Activated CD4-positive, alpha-beta T cell treated with anti-CD3 and anti-CD28 coated beads, Interleukin-2, amount 50 U/mL, for 24 hours (primary cell): ENCODE data around the gene PHF20.
"Not testable (repeated sequence)": the region's sequence is repeated elsewhere in the genome, so short reads cannot be mapped to it uniquely, and the experiment has no call there.

Source experiments
- DNase-seq, 2 donors: peaks; one replicate each; pipeline ENCODE4 v3.0.0-alpha.2; 2020; ENCODE audit warnings: low read depth in 1 of 2, low spot score in 1 of 2

The PHF20 gene

GRCh38 chr20:35739294-35740163 is 32.3 kb upstream of the PHF20 start:
- DNase-seq: no peak

GRCh38 chr20:35741892-35742740 is 29.7 kb upstream of the PHF20 start, which contains the start of gene RBM39:
Gene RBM39 (minus strand): TSS chr20:35742260. CDS start chr20:35740874, 1,386 bp downstream.
- peak; percentile 97 to 100 for DNase-seq

GRCh38 chr20:35742741-35743523 is 28.9 kb upstream of the PHF20 start:
- no peak for DNase-seq

GRCh38 chr20:35743693-35744491 is 27.9 kb upstream of the PHF20 start:
- DNase-seq: no peak

GRCh38 chr20:35744492-35744841 is 27.3 kb upstream of the PHF20 start:
- not testable (repeated sequence) for DNase-seq

GRCh38 chr20:35750611-35751010 is 21.2 kb upstream of the PHF20 start:
- DNase-seq: no peak

DNA sequence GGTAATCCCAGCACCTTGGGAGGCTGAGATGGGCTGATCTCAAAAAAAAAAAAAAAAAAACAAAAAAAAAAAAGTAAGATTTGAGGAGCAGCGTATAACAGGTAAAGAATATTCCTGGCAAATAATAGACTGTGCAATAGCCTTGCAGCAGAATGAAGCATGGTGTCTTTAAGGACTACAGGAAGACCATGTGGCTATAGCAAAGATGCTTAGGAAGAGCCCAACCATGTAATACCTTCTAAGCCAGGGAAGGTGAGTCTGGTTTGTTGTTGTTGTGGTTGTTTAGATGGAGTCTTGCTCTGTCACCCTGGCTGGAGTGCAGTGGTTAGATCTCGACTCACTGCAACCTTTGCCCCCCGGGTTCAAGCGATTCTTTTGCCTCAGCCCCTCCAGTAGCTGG is 15.4 kb upstream of the PHF20 start:
- no peak for DNase-seq

DNA sequence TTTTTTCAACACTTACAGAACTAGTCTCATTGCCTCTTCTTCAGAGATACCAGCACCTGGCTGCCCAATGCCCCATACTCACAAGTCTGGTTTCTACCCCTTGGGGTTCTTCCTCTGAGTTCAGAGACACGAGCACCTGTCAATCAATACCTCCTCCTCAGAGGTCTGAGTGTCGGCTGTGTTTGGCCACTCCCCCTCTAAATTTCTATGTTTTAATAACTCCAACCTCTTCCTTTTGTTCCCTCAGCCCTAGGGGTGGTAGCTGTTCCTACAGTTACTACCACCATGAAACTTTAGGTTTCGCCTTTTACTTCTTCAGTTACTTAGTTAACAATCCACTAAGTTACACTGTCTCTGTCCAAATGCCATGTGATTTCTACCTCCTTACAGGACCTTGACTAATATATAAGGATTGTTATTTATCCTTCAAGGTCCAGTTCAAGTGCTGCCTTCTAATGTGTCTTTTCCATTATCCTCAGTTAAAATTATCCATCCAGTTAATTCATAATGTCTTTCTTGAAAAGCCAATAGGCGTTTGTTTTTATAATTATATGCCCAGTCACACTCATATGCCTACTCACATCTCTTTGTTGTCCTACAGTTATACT is 14.6 kb upstream of the PHF20 start:
- no peak for DNase-seq

- not testable (repeated sequence) for DNase-seq
These were observed 10.3 kb upstream of the PHF20 start for GRCh38 chr20:35761548-35761947.

DNA sequence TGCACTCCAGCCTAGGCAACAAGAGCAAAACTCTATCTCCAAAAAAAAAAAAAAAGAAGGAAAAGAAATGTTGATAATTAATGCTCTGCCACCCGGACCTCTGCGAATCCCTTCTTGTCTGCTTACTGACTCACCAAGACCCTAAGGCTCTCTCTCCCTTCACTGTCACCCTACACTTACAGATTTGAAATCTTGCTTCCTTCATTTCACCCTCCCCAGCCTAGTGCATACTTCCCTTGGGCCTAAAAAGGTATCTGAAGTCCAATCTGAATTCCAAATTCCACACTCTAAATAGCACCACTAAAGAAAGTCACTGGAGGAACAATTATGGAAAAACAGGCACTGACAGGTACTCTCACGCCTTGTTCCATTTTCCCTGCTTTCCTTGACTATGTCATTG is 9.4 kb upstream of the PHF20 start:
- no peak for DNase-seq

DNA sequence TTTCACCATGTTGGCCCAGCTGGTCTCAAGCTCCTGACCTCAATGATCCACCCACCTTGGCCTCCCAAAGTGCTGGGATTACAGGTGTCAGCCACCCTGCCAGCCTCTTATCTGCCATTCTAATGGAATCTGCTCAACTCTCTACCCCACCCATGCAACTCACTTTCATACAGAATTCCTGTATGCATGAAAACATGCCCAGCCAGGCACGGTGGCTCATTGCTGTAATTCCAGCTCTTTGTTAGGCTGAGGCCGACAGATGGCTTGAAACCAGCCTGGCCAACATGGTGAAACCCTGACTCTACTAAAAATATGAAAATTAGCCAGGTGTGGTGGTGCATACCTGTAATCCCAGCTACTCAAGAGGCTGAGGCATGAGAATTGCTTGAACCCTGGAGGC is 6.9 kb upstream of the PHF20 start:
- not testable (repeated sequence) for DNase-seq

DNA sequence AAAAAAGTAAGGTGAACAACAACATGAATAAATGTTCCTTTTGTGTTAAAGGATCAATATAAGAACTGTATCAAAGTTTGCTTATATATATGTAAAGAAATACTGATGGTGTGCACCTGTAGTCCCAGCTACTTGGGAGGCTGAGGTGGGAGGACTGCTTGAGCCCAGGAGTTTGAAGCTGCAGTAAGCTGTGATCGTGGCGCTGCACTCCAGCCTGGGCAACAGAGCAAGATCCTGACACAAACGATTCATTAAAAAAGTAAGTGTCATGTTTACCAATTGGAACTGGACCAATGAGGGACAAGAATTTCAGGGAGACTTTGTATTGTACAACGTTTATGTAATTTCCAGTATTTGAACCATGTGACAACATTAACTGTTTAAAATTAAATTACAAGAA is 5.0 kb upstream of the PHF20 start:
- no peak for DNase-seq

- DNase-seq: peak in 1 of 2 donors; percentile 58
These were observed 3.9 kb upstream of the PHF20 start for GRCh38 chr20:35767683-35768481.

DNA sequence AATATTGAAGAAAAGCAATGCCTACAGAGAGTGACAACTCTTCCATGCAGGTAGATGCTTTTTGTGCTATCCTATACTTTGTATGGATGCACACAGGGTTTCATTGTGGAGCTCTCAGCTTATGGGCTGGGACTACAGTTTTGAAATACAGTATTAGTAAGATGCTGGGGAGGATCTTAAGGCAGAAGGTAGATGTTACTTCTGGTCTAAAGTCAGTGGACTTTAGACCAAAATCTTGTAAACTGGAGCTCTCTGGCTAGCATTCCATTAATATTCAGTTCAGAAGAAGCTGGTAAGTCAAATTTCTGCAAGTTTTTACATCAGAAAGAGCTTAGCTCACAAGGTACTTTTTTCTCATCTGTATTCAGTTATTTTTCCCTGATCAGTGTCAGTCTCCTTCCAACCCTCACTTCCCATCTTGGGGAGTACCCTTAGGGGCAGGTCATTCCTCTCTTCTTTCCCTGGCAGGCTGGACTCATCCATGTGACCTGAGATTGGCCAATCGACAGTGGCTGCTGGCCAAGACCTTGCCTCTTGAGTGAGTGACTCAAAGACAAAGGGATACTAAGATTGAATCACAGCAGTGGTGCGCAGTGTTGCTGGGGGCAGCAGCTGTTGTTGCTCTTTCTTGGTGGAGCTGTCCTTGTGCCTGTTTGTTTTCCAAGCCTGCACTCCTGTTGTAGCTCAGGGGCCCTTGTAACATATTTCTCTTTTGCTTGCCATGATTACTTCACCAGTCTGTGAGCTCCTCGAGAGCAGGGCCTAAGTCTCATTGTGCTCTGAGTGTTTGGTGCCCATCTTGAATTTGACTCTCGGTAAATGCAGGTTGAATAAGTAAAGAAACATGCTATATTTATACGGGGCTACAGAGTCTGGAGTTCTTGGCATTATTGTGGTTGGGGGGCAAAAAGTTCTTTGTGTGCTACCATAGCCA is 2.8 kb upstream of the PHF20 start:
- DNase-seq: peak in 1 of 2 donors; percentile 23

- peak in 1 of 2 donors; percentile 7 for DNase-seq
These were observed 487 bp upstream of the PHF20 start for GRCh38 chr20:35771367-35771688.

DNA sequence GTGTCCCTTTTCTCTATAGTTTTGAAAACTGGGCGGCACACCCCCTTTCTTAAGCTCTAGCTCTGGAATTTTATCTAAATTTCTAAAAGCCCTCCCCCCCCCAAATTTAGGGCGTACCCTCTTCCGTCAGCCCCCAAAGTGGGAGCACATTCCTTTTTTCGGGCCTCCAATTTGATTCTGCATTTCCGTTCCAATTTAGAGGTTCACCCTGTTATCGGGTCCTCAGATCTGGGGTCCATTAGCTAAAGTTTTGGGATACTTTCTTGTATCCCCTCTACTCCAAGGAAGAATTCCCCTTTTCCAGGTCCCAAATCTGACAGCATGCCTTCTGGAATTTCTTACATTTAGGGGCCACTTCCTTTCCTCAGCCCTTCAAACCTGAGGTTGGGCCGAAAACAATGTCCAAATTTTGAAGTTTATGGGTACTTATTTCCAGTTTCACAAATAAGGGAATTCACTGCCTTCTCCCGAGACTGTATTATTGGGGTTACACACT is 796 bp downstream of the PHF20 start:
- no peak for DNase-seq

DNA sequence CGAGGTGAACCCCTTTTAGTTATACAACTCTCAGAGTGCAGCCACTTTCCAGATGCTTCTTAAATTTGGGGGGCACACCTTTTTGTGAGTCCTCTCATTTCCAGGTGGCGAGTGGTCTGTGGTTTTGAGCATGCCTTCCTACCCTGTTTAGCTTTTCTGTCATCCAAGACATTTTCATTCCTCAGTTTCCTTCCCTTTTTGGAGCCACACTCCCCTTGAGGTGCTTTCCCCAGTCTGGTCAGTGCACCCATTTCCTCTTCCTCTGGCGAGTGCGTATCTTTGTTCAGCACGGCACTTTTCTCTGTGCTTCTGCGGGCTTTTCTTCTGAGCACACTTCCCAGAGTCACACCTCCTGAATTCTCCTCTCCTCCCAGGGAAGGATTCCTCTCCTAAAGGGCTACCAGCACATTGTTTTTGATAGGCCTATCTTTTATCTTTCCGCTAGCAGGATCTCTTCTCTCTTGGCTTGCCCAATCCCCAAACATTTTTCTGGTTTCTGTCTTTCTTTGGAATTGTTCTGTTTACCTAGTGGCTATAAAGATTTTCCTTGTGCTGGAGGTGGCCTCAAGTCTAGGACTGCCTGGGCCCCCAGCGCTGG is 1.4 kb downstream of the PHF20 start:
- DNase-seq: no peak

GRCh38 chr20:35774391-35774790 is 2.6 kb downstream of the PHF20 start:
- DNase-seq: no peak
